Right cardiac atrium (tissue), 5 donors: ENCODE measurements around the gene ZFP36L1. TPM values are rescaled to one million over a fixed set of nuclear protein-coding genes. Genes with fewer than 3 reads are reported as not detected.

Source experiments
- ATAC-seq, 2 donors: fragments of 200-7000 bp; cut with Tn5 transposase; one replicate each; pipeline versions ENCODE4 v1.8.0 to v1.9.1; 2020; ENCODE audit warnings: moderate library complexity in 2 of 2, mild to moderate bottlenecking in 1 of 2
- DNase-seq, 3 donors: peaks; one replicate each; pipeline ENCODE4 v3.0.0-alpha.2; 2020
- H3K27ac ChIP-seq: one replicate; pipeline ENCODE4 v1.5.1; 2013; ENCODE audit warnings: mild to moderate bottlenecking, low read length, control low read depth, moderate library complexity
- H3K27me3 ChIP-seq: one replicate; pipeline ENCODE4 v1.6.1; 2013; ENCODE audit not compliant: control insufficient read depth, insufficient read depth
- H3K4me1 ChIP-seq: one replicate; pipeline ENCODE4 v1.6.1; 2013; ENCODE audit warnings: low read length; ENCODE audit not compliant: control insufficient read depth, insufficient read depth
- H3K4me3 ChIP-seq: one replicate; pipeline ENCODE4 v1.5.1; 2013; ENCODE audit warnings: low read length, control low read depth
- H3K9me3 ChIP-seq: one replicate; pipeline ENCODE4 v1.6.1; 2013; ENCODE audit warnings: low read length; ENCODE audit not compliant: control insufficient read depth
- WGBS: extraction: QIAGEN DNeasy Blood & Tissue Kit; methylation state at CpG from one replicate; pipeline ENCODE4 v1.1.7; 2013; 5-methylcytosine and 5-hydroxymethylcytosine counted together
- intact Hi-C, 4 donors: fragments of 100-400 bp; cut with DNase I; formaldehyde crosslinking; loops; one replicate each; pipeline versions ENCODE4 v1.11.0 to v1.14.0; 2022 to 2023
- long read RNA-seq, 4 donors: library from polyadenylated mRNA; unstranded; transcript quantifications; one replicate each; pipeline ENCODE4 v2.0.0, GENCODE V29; 2020 to 2021
- polyA plus RNA-seq: library from polyadenylated mRNA; stranded (reverse); fragments of 200-250 nt; gene quantifications from one replicate; pipeline ENCODE4 v1.2.3, GENCODE V29; 2013
- total RNA-seq, 4 donors: library from RNA; stranded (reverse); fragmentation: NEBNext Ultra II Directional; extraction: Animal tissue kit (Norgen Biotek cat#: 25700); gene quantifications; one replicate each; pipeline ENCODE4 v1.2.1, GENCODE V29; 2021
- donor health status: healthy with polysubstance abuse.
- donor health status: DM: no; HTN: yes; CAD: no.
- donor health status: DM: no; HTN: no; CAD: no.
- donor health status: DM: no; HTN: yes; CAD: no; lungs with severe emphysema.
- donor health status: DM: yes; HTN: yes; CAD: no.

ZFP36L1 gene
- total RNA-seq (100 to 1,000 TPM in 3 of 4 donors, 10 to 100 TPM in 1; 97.4 to 132 (median 117) TPM), polyA plus RNA-seq (45.2 TPM)
- long read RNA-seq, donor 1, transcript ZFP36L1-202 (2 exons, 3,190 nt) = major isoform, 28 of 65 reads
- long read RNA-seq, donor 1, partial matches to known transcripts = 1 of 65 reads
- long read RNA-seq, donor 1, other reads (novel, unspliced or antisense) = 36 of 65 reads
- long read RNA-seq, donor 2, transcript ZFP36L1-202 (2 exons, 3,190 nt) = major isoform, 9 of 14 reads
- long read RNA-seq, donor 2, partial matches to known transcripts = 0 of 14 reads
- long read RNA-seq, donor 2, other reads (novel, unspliced or antisense) = 5 of 14 reads
- long read RNA-seq, donor 3, partial matches to known transcripts = 0 of 18 reads
- long read RNA-seq, donor 3, other reads (novel, unspliced or antisense) = 14 of 18 reads
- long read RNA-seq, donor 4, partial matches to known transcripts = 0 of 12 reads
- long read RNA-seq, donor 4, other reads (novel, unspliced or antisense) = 9 of 12 reads

GRCh38 chr14:68792979-68793733, at the start of gene ZFP36L1:
Gene ZFP36L1 (minus strand): TSS chr14:68793067. CDS start chr14:68792938, 129 bp downstream.
- intact Hi-C loops = loop anchor here in 3 of 4 donors (5.0 to 10.0 kb wide), 4 partner anchors 128 to 248 kb away; no protein-coding TSS in a partner anchor

GRCh38 chr14:68842298-68842697, 49.4 kb upstream of the ZFP36L1 start:
- no peaks in the 10 kb centered on the region for H3K27me3 ChIP-seq
- ATAC-seq (no peak), DNase-seq (no peak)
- intact Hi-C loops = no loop called here
- H3K27ac ChIP-seq = no peak overlapping the region
- H3K4me3 ChIP-seq = no peak overlapping the region
- H3K9me3 ChIP-seq = no peaks in the 10 kb centered on the region
- H3K4me1 ChIP-seq = no peaks in the 10 kb centered on the region
- whole genome bisulfite sequencing = 78% methylated on average over 5 of the region's 5 CpGs

More at GRCh38 chr14:68792979-68793733, at the start of gene ZFP36L1:
- ATAC-seq = peak; percentile 74 to 78
- H3K27me3 ChIP-seq = no peaks in the 10 kb centered on the region
- H3K4me1 ChIP-seq = peaks cover 6% of the 10 kb centered on the region
- H3K27ac ChIP-seq = peak within 1 kb of the TSS; percentile 100
- DNase-seq = peak; percentile 96 to 98 (median 97)
- under 1% methylated on average over 51 of the region's 51 CpGs for WGBS
- H3K4me3 ChIP-seq = peak within 1 kb of the TSS; percentile 90
- H3K9me3 ChIP-seq = no peaks in the 10 kb centered on the region

GRCh38 chr14:68841016-68841809, 48.3 kb upstream of the ZFP36L1 start:
- H3K4me1 ChIP-seq = no peaks in the 10 kb centered on the region
- ATAC-seq (no peak), DNase-seq (no peak)
- WGBS = 57% methylated on average over 6 of the region's 6 CpGs
- no peak overlapping the region for H3K27ac ChIP-seq
- H3K27me3 ChIP-seq = no peaks in the 10 kb centered on the region
- H3K4me3 ChIP-seq = no peak overlapping the region
- no peaks in the 10 kb centered on the region for H3K9me3 ChIP-seq
- intact Hi-C loops = no loop called here

- Histone ChIP-seq H3K4me3 (no peak overlapping the region), H3K9me3 (no peaks in the 10 kb centered on the region), H3K27ac (no peak overlapping the region), H3K4me1 (no peaks in the 10 kb centered on the region), H3K27me3 (no peaks in the 10 kb centered on the region)
- no peak for ATAC-seq
- no peak for DNase-seq
- intact Hi-C loops = no loop called here
- WGBS = 98% methylated on average over 2 of the region's 2 CpGs
These were observed 47.6 kb upstream of the ZFP36L1 start for GRCh38 chr14:68840454-68840853.

GRCh38 chr14:68836082-68836481, 43.2 kb upstream of the ZFP36L1 start:
- Histone ChIP-seq H3K4me1 (no peaks in the 10 kb centered on the region), H3K27ac (no peak overlapping the region), H3K27me3 (no peaks in the 10 kb centered on the region), H3K4me3 (no peak overlapping the region), H3K9me3 (no peaks in the 10 kb centered on the region)
- DNase-seq (no peak), ATAC-seq (no peak)
- intact Hi-C loops = no loop called here
- 46% methylated on average over 1 of the region's 1 CpG for WGBS

GRCh38 chr14:68834816-68835215, 41.9 kb upstream of the ZFP36L1 start:
- H3K27ac ChIP-seq = no peak overlapping the region
- no peaks in the 10 kb centered on the region for H3K4me1 ChIP-seq
- intact Hi-C loops = no loop called here
- DNase-seq (no peak), ATAC-seq (no peak)
- no peak overlapping the region for H3K4me3 ChIP-seq
- H3K9me3 ChIP-seq = no peaks in the 10 kb centered on the region
- no peaks in the 10 kb centered on the region for H3K27me3 ChIP-seq
- 68% methylated on average over 6 of the region's 6 CpGs for WGBS

GRCh38 chr14:68828698-68829097, 35.8 kb upstream of the ZFP36L1 start:
- H3K27ac ChIP-seq = no peak overlapping the region
- no peaks in the 10 kb centered on the region for H3K27me3 ChIP-seq
- no peak overlapping the region for H3K4me3 ChIP-seq
- DNase-seq (no peak), ATAC-seq (no peak)
- intact Hi-C loops = loop anchor here in 1 of 4 donors (5.0 kb wide), 1 partner anchor 946 kb away; no protein-coding TSS in a partner anchor
- no peaks in the 10 kb centered on the region for H3K4me1 ChIP-seq
- no peaks in the 10 kb centered on the region for H3K9me3 ChIP-seq

- ATAC-seq (no peak), DNase-seq (no peak)
- Histone ChIP-seq H3K27ac (no peak overlapping the region), H3K9me3 (no peaks in the 10 kb centered on the region), H3K4me1 (no peaks in the 10 kb centered on the region), H3K27me3 (no peaks in the 10 kb centered on the region), H3K4me3 (no peak overlapping the region)
- 82% methylated on average over 3 of the region's 3 CpGs for WGBS
- intact Hi-C loops = loop anchor here in 1 of 4 donors (5.0 kb wide), 1 partner anchor 943 kb away; no protein-coding TSS in a partner anchor
These were observed 32.9 kb upstream of the ZFP36L1 start for GRCh38 chr14:68825729-68826128.

- Histone ChIP-seq H3K4me1 (no peaks in the 10 kb centered on the region), H3K9me3 (no peaks in the 10 kb centered on the region), H3K4me3 (no peak overlapping the region), H3K27me3 (no peaks in the 10 kb centered on the region), H3K27ac (no peak overlapping the region)
- 23% methylated on average over 11 of the region's 11 CpGs for WGBS
- ATAC-seq = peak; percentile 94
- DNase-seq = peak; percentile 91 to 97 (median 95)
- intact Hi-C loops = loop anchor here in 2 of 4 donors (5.0 kb wide), 2 partner anchors 887 to 942 kb away; no protein-coding TSS in a partner anchor
These were observed 31.9 kb upstream of the ZFP36L1 start for GRCh38 chr14:68824517-68825347.

GRCh38 chr14:68824207-68824516, 31.3 kb upstream of the ZFP36L1 start:
- intact Hi-C loops = loop anchor here in 2 of 4 donors (5.0 kb wide), 1 partner anchor 887 kb away; no protein-coding TSS in a partner anchor

More at GRCh38 chr14:68824207-68824516, 31.3 kb upstream of the ZFP36L1 start:
- DNase-seq = no peak
- Histone ChIP-seq H3K27me3 (no peaks in the 10 kb centered on the region), H3K27ac (no peak overlapping the region), H3K4me3 (no peak overlapping the region), H3K4me1 (no peaks in the 10 kb centered on the region), H3K9me3 (no peaks in the 10 kb centered on the region)
- WGBS = 100% methylated on average over 1 of the region's 1 CpG
- no peak for ATAC-seq
